RWPE2 (cell line): ENCODE data around the gene BACE1.
"Not testable (repeated sequence)": the region's sequence is repeated elsewhere in the genome, so short reads cannot be mapped to it uniquely, and the experiment has no call there.

Experiments
- ATAC-seq: fragments of 200-7000 bp; cut with Tn5 transposase; 3 replicates; pipeline ENCODE4 v1.9.1; 2021; ENCODE audit warnings: low read depth
- DNase-seq: peaks from one replicate; pipeline ENCODE4 v3.0.0-alpha.2; 2020; ENCODE audit warnings: low spot score
- H3K27ac ChIP-seq: fragments of 450-650 bp; 2 replicates; pipeline ENCODE4 v1.5.1; 2017; ENCODE audit warnings: mild to moderate bottlenecking; ENCODE audit not compliant: poor library complexity, severe bottlenecking
- H3K27me3 ChIP-seq: fragments of 250-450 bp; sonication (Bioruptor Pico); 2 replicates; pipeline ENCODE4 v1.5.1; 2021; ENCODE audit warnings: mild to moderate bottlenecking, moderate library complexity; ENCODE audit not compliant: insufficient read depth, poor library complexity, severe bottlenecking
- H3K36me3 ChIP-seq: fragments of 250-450 bp; sonication (Bioruptor Pico); 2 replicates; pipeline ENCODE4 v1.5.1; 2020; ENCODE audit warnings: low read depth, mild to moderate bottlenecking, moderate library complexity
- H3K4me1 ChIP-seq: fragments of 250-450 bp; sonication (Bioruptor Pico); 2 replicates; pipeline ENCODE4 v1.5.1; 2021; ENCODE audit warnings: mild to moderate bottlenecking, moderate library complexity; ENCODE audit not compliant: insufficient read depth, poor library complexity, severe bottlenecking
- H3K4me3 ChIP-seq: fragments of 250-450 bp; sonication (Bioruptor Pico); 2 replicates; pipeline ENCODE4 v1.5.1; 2021; ENCODE audit warnings: mild to moderate bottlenecking, moderate library complexity; ENCODE audit not compliant: severe bottlenecking
- H3K9me3 ChIP-seq: fragments of 250-450 bp; sonication (Bioruptor Pico); 2 replicates; pipeline ENCODE4 v1.5.1; 2021; ENCODE audit warnings: mild to moderate bottlenecking, moderate library complexity; ENCODE audit not compliant: severe bottlenecking
- CTCF ChIP-seq: fragments of 450-650 bp; IDR thresholded peaks from one replicate; pipeline ENCODE4 v1.5.1; 2017; ENCODE audit warnings: mild to moderate bottlenecking, moderate library complexity; ENCODE audit not compliant: poor library complexity, severe bottlenecking

The BACE1 gene

DNA sequence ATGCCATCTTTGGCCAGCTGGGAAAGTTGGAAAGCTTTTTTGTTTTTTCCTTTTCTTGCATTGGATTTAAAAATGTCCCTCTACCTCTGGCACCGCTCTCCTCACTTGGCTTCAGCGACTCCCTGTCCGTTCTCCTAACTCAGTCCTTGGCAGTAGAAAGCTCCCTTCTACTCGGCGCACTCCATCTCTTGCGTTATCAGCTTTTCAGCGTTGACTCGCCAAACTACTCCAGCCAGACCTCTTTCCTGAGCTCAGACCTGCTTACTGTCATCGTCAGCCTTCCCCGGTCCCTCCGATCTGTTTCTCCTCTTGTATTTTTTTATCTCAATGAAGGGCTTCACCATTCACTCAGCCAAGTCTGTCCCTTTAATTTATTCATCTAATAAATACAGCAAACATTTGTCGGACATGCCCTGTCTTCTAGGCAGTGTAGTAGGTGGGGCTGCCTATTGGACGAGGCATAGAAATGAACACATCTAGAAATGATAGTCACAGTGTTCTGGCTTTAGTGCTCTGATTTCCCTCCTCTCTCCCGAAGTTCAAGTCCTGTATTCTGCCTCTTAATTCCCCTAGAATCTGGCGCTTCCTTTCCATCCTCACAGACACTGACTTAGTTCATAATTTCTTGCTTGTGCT is 12.4 kb upstream of the BACE1 start:
- ATAC-seq (peak; percentile 40), DNase-seq (no peak)
- no peaks in the 10 kb centered on the region for H3K36me3 ChIP-seq
- no peaks in the 10 kb centered on the region for H3K9me3 ChIP-seq
- TF ChIP-seq CTCF: no peak
- H3K4me3 ChIP-seq: peak overlapping the region; percentile 92
- H3K4me1 ChIP-seq: no peaks in the 10 kb centered on the region
- no peaks in the 10 kb centered on the region for H3K27me3 ChIP-seq
- H3K27ac ChIP-seq: peak overlapping the region; percentile 61

- Histone ChIP-seq H3K9me3 (no peaks in the 10 kb centered on the region), H3K4me1 (no peaks in the 10 kb centered on the region), H3K4me3 (peak within 1 kb of the TSS; percentile 92), H3K36me3 (no peaks in the 10 kb centered on the region), H3K27me3 (no peaks in the 10 kb centered on the region), H3K27ac (peak within 1 kb of the TSS; percentile 61)
- peak; percentile 95 for ATAC-seq
- no peak for TF ChIP-seq CTCF
- DNase-seq: peak; percentile 94
Observed at GRCh38 chr11:117327567-117328374, 11.7 kb upstream of the BACE1 start, which contains the start of gene CEP164. CEP164 (plus strand) TSS chr11:117327854; CDS start chr11:117338587, 10,733 bp downstream.

DNA sequence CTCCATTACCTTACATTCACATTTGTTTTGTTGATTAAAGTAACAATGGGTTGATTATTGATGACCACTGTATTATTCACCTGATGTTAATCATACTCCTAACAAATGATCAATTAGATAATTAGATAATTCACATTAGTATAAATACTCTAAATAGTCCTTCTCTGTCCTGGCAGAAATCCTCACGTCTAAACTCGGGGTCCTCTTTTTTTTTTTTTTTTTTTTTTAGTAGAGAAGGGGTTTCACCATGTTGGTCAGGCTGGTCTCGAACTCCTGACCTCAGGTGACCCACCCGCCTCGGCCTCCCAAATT is 11.2 kb upstream of the BACE1 start:
- H3K4me1 ChIP-seq, H3K36me3 ChIP-seq, ATAC-seq, H3K27me3 ChIP-seq, DNase-seq, H3K27ac ChIP-seq, H3K9me3 ChIP-seq: not testable (repeated sequence)
- peak overlapping the region; percentile 92 for H3K4me3 ChIP-seq

DNA sequence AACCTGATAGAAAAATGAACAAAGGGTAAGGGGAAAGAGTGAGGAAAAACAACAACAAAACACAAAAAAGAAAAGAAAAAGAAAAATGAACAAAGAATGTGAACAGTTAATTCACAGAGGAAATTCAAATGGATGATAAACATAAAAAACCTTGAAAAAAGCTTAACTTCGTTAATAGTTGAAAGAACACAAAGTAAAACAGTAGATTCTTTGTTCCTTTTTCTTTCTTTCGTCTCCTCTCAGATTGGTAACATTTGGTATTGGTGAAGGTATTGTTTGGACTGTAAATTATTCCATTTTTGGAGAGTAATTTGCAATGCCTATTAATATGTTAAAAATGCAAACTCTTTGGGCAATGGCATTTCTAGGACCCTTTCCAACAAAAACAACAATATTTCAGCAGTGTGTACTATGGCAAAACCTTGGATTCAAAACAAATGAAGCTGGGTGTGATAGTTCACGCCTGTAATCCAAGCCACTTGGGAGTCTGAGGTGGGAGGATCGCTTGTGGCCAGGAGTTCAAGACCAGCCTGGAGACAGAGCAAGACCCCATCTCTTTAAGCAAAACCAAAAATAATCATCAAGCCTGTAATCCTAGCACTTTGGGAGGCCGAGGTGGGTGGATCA is 3.3 kb upstream of the BACE1 start:
- ATAC-seq (no peak), DNase-seq (no peak)
- Histone ChIP-seq H3K9me3 (no peaks in the 10 kb centered on the region), H3K4me3 (no peak overlapping the region), H3K27me3 (no peaks in the 10 kb centered on the region), H3K36me3 (no peaks in the 10 kb centered on the region), H3K27ac (no peak overlapping the region), H3K4me1 (no peaks in the 10 kb centered on the region)
- TF ChIP-seq CTCF: no peak

DNA sequence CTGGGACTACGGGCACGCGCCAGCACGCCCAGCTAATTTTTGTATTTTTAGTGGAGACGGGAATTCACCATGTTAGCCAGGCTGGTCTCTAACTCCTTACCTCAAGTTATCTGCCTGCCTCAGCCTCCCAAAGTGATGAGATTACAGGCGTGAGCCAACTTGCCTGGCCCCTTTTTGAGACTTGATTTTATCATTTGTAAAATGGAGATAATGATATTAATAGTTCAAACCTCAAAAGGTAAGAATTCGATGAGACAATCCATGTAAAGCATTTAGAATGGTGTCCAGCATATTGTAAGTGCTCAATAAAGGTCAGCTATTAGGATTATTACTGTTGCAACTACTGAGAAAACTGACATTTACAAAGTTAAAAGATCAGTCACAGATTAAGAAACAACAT is 2.7 kb upstream of the BACE1 start:
- H3K36me3 ChIP-seq: no peaks in the 10 kb centered on the region
- H3K27me3 ChIP-seq: no peaks in the 10 kb centered on the region
- DNase-seq: no peak
- H3K4me3 ChIP-seq: no peak overlapping the region
- no peak for ATAC-seq
- H3K9me3 ChIP-seq: no peaks in the 10 kb centered on the region
- no peak overlapping the region for H3K27ac ChIP-seq
- H3K4me1 ChIP-seq: no peaks in the 10 kb centered on the region
- no peak for TF ChIP-seq CTCF
